Posterior cingulate gyrus (tissue), 11 donors: Measurements from ENCODE around the gene MSRB2.

Experiments
- DNase-seq, 10 donors: peaks; one replicate each; pipeline versions ENCODE4 v3.0.0 to v3.0.0-alpha.2; 2020 to 2021; ENCODE audit warnings: mixed read lengths in 3 of 10
- intact Hi-C: fragments of 100-400 bp; cut with DNase I; formaldehyde crosslinking; loops from one replicate; pipeline ENCODE4 v1.15.1; 2023

The MSRB2 gene

GRCh38 chr10:23106331-23107072 is 11.1 kb downstream of the MSRB2 start:
- DNase-seq: no peak
- intact Hi-C loops: no loop called here

GRCh38 chr10:23110722-23111516 is 15.5 kb downstream of the MSRB2 start:
- intact Hi-C loops: no loop called here
- DNase-seq: peak in 2 of 10 donors; percentile 15 to 75

DNA sequence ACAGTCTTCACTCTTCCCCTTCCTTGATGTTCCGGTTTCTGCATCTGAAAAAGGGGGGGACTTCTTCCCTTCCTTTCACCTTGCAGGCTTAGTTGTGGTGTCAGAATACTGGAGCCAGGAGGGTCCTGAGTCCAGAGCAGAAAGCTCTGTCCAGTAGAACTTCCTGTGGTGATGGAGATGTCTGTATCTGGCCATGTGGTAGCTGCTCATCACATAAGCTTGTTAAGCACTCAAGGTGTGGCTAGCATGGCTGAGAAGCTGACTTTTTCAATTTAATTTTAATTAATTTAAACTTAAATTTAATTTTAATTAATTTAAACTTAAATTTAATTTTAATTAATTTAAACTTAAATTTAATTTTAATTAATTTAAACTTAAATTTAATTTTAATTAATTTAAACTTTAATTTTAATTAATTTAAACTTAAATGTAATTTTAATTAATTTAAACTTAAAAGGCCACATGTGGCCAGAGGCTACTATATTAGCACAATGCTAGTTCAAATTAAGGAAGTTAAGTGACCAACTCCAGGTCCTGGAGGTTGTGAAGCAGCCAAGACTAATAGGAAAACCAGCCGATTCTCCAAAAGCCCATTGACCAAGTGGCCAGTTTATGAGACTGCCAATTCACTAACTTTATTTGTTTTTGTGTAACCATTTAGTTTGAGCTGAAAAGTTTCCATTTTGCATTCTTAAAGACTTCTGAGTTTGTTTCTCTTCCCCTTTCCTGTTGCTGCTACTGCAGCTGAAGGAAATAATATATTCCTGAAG is 16.3 kb downstream of the MSRB2 start:
- DNase-seq: no peak
- intact Hi-C loops: no loop called here

GRCh38 chr10:23114228-23114850 is 19.0 kb downstream of the MSRB2 start:
- no peak for DNase-seq
- intact Hi-C loops: no loop called here

- no peak for DNase-seq
- intact Hi-C loops: no loop called here
Measured at GRCh38 chr10:23116486-23117205, 21.3 kb downstream of the MSRB2 start.

DNA sequence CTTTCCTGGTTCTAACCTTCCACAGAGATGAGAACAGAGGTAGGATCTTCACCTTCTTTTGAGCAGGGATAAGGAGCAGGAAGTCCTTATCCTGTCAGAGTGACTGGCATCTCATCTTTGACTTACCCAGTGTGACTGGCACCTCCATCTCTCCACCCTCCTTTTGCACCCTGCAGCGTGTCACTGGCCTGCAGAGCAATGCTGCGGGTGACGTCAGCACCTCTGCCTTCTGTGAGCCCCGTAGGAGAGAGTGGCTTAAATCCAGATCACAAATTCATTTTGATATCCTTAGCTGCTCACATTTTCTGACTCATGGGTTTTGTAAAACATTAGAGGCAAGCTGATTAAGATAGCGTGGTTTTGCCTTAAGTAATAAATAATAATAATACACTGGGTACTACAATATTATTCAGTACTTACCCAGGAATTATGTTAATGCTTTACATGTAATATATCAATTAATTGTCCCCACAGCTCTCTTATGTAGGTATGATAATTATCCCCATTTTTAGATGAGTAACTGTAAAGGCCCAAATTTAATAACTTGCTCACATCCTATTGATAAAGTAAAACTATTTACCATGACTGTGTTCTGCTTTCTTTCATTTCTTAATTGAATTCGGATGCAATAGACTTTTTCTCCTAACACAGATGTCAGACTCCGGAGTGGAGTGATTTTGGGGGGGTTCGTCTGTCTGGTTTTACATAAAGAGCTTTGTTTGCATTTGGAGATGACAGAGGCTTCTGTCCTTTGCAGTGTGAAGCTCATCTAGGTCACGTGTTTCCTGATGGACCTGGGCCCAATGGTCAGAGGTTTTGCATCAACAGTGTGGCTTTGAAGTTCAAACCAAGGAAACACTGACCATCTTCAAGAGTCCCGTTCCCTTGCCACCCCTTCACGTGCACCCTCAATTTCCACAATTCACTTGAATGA is 24.9 kb downstream of the MSRB2 start:
- intact Hi-C loops: no loop called here
- DNase-seq: peak in 8 of 10 donors; percentile 36 to 94 (median 66)

DNA sequence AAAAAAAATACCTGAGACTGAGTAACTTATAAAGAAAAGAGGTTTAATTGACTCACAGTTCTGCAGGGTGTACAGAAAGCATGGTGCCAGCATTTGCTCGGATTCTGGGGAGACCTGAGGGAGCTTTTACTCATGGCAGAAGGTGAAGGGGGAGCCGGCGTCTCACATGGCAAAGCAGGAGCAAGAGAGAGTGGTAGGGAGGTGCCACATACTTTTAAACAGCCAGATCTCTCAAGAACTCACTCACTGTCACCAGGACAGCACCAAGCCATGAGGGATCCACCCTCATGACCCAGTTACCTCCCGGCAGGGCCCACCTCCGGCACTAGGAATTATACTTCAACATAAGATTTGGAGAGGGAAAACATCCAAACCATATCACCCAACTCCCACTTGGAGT is 25.8 kb downstream of the MSRB2 start:
- intact Hi-C loops: no loop called here
- DNase-seq: no peak

DNA sequence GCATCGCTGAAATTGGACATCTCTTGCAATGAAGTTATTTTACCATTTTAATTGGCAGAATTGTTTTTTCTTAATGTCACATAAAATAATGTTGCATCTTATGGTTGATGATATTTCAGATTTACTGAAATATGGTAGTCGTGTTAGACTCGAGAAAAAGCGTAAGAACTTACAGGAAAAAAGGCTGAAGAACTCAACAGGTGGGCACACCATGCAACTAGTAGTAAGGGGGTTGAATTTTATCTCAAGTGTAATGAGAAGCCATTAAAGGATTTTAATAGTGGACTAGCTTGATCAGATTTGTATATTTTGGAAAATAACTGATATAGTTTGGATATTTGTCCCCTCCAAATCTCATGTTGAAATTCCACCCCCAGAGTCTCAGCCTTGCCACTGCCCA is 41.1 kb downstream of the MSRB2 start:
- no peak for DNase-seq
- intact Hi-C loops: no loop called here

- intact Hi-C loops: no loop called here
- DNase-seq: no peak
Measured at GRCh38 chr10:23139677-23140076, 44.3 kb downstream of the MSRB2 start.

DNA sequence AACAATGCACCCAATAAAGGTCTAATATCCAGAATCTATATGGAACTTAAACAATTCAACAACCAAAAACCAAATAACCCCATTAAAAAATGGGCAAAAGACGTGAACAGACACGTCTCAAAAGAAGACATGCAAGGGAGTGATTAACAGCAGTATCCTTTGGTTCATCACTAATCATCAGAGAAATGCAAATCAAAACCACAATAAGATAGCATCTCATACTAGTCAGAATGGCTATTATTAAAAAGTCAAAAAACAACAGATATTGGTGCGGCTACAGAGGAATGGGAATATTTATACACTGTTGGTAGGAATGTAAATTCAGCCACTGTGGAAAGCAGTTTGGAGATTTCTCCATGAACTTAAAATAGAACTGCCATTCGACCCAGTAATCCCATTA is 46.6 kb downstream of the MSRB2 start:
- DNase-seq: no peak
- intact Hi-C loops: no loop called here

GRCh38 chr10:23146258-23146657 is 50.9 kb downstream of the MSRB2 start:
- DNase-seq: no peak
- intact Hi-C loops: no loop called here

DNA sequence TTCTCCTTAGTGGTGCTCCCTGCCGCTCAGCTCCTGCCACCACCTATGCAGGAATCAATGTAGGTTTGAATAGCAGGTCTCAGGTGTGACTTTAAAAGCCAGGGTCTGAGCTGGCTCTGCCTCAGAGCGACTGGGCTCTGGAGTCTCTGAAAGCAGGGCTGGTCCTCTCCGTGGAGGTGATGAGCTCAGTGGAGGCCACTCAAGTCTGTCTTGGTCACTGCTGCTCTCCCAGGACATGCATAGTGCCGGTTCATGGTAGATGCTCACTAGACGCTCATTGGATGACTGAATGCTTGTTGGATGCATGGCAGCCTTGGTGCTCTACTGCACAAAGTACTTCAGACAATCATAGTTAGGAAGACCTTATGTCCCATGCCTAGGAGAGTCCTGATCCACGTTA is 51.7 kb downstream of the MSRB2 start:
- DNase-seq: no peak
- intact Hi-C loops: no loop called here

- intact Hi-C loops: no loop called here
- DNase-seq: no peak
Measured at GRCh38 chr10:23148214-23148613, 52.8 kb downstream of the MSRB2 start.

GRCh38 chr10:23150091-23150490 is 54.7 kb downstream of the MSRB2 start:
- intact Hi-C loops: loop anchor here (1.0 to 10.0 kb wide), 2 partner anchors 13 to 1045 kb away; no protein-coding TSS in a partner anchor
- DNase-seq: no peak

DNA sequence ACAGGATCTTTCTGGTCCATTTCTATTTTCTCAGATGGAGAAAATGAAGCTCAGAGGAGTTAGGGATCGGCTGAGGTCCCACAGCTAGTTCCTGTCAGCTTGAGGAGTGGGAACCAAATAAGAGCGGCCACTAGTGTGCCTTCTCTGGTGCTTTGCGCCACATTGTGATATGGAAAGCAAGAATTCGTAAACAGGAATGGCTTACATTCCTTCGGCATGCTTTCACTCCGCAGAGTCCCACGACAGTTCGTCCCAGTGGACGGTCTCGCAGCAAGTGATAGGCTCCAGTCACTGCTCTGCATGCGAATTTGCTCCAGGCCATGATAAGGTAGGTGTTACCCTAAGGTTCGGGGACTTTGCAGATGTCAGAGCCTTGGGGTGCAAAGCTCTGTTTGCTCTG is 55.2 kb downstream of the MSRB2 start:
- no peak for DNase-seq
- intact Hi-C loops: loop anchor here (1.0 to 10.0 kb wide), 2 partner anchors 13 to 1044 kb away; no protein-coding TSS in a partner anchor

GRCh38 chr10:23151071-23151470 is 55.7 kb downstream of the MSRB2 start:
- DNase-seq: no peak
- intact Hi-C loops: loop anchor here (10.0 kb wide), 1 partner anchor 1044 kb away; no protein-coding TSS in a partner anchor

DNA sequence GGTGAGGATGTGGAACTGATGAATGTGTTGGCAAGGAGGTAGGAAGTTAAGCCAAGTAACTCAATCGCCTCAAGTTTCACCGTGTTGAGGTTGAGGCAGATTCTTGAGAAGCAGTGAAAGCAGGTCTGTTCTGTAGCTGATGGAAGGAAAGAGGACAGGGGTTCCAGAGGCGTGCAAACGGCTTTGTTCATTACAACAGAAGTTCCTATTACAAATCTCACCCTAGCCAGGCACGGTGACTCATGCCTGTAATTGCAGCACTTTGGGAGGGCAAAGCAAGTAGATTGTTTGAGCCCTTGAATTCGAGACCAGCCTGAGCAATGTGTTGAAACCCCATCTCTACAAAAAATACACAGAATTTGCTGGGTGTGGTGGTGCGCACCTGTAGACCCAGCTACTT is 59.8 kb downstream of the MSRB2 start:
- DNase-seq: no peak
- intact Hi-C loops: loop anchor here (5.0 to 10.0 kb wide), 2 partner anchors 372 to 1040 kb away; no protein-coding TSS in a partner anchor

DNA sequence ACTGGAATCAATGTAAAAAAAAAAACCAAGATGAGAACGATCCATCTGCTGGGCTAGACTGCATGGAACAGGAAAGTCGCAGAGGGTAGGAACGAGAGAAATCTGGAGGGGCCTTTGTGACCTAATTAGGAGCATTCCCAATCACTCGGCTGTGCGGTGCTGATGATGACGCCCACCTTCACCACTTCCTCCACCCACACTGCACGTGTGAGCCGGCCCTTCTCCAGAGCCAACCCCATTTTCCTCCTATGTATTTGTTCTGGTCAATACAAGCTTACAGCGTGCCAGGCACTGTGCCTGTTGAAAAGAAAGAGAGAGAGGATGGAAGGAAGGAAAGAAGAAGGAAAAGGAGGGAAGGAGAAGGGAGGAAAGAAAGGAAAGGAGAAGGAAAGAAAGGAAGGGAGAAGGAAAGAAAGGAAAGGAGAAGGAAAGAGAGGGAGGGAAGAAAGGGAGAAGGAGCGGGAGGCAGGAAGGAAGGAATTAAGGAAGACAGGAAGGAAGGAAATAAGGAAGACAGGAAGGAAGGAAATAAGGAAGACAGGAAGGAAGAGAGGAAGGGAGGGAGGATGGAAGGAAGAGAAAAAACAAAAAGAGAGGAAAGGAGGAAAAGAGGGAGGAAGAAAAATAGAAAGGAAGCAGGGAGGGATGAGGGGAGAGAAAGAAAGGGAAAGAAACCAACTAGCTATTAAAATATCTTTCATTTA is 61.2 kb downstream of the MSRB2 start:
- no peak for DNase-seq
- intact Hi-C loops: loop anchor here (5.0 to 10.0 kb wide), 2 partner anchors 371 to 1038 kb away; no protein-coding TSS in a partner anchor
